PFSK-1 (cell line): Measurements from ENCODE around the gene PLEKHA6.

Source experiments
- FOXP2 ChIP-seq: optimal IDR thresholded peaks from 2 replicates; pipeline ENCODE3; 2011; ENCODE audit warnings: borderline replicate concordance, control low read depth, inconsistent platforms; ENCODE audit not compliant: insufficient read depth; ENCODE audit errors: extremely low read length, extremely low read depth
- POLR2AphosphoS5 ChIP-seq: IDR thresholded peaks from 2 replicates; pipeline ENCODE4 v1.6.1; 2012; ENCODE audit warnings: low read depth, mild to moderate bottlenecking, control low read depth, low read length, moderate library complexity
- REST ChIP-seq, 2 experiments: IDR thresholded peaks; 2 replicates each; pipeline versions ENCODE4 v1.6.1 to v1.8.0; 2011 to 2012; ENCODE audit warnings: low read depth in 2 of 2, low read length in 2 of 2, control low read depth in 1 of 2, inconsistent platforms in 1 of 2, mild to moderate bottlenecking in 1 of 2, moderate library complexity in 1 of 2; ENCODE audit not compliant: insufficient read depth in 1 of 2
- SIN3A ChIP-seq: IDR thresholded peaks from 2 replicates; pipeline ENCODE4 v1.6.1; 2012; ENCODE audit warnings: mild to moderate bottlenecking, low read length, moderate library complexity, borderline replicate concordance; ENCODE audit not compliant: insufficient read depth

GRCh38 chr1:204170494-204171155, 189.1 kb downstream of the PLEKHA6 start:
- no peak for TF ChIP-seq POLR2AphosphoS5
- no peak for TF ChIP-seq SIN3A
- TF ChIP-seq REST (IDR thresholded peaks at IDR 0.05; ENCODE audit: insufficient read depth in 1 of 2, low read depth in 2 of 2, low read length in 2 of 2): no peak
- no peak for TF ChIP-seq FOXP2
